DMS 273 (cell line): ENCODE results near the gene CAMTA1.
A peak's percentile ranks its signal among the peaks of the same experiment; 100 is the strongest.
"Not testable (repeated sequence)": the region's sequence is repeated elsewhere in the genome, so short reads cannot be mapped to it uniquely, and the experiment has no call there.

ENCODE experiments used
- DNase-seq: peaks from one replicate; lab custom pipeline; 2025; ENCODE audit not compliant: unreplicated experiment; lab: John Stamatoyannopoulos, UW

CAMTA1 gene

DNA sequence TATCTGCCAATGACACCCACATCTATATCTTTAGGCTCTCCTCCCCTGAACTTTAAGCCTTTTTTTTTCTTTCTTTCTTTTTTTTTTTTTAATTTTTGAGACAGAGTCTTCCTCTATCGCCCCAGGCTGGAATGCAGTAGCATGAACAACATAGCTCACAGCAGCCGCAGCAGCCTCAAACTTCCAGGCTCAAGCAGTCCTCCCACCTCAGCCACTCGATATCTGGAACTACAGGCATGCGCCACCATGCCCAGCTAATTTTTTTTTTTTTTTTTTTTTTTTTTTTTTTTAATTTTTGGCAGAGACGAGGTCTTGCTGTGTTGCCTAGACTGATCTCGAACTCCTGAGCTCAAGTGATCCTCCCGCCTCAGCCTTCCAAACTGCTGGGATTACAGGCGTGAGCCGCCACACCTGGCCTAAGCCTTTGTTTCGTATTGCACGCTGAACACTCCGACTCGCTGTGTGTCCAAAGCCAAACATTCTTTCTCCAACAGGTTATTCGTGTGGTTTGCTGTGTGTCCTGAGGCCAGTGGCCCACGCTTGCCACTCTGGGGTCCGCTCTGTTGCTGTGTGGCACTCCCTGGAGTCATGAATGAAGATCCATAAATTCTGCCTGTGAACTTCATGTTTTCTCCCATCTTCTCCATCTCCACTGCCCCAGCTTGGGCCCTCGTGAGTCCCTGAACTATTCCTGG lies 119.4 kb downstream of the CAMTA1 start:
- DNase-seq: no peak

DNA sequence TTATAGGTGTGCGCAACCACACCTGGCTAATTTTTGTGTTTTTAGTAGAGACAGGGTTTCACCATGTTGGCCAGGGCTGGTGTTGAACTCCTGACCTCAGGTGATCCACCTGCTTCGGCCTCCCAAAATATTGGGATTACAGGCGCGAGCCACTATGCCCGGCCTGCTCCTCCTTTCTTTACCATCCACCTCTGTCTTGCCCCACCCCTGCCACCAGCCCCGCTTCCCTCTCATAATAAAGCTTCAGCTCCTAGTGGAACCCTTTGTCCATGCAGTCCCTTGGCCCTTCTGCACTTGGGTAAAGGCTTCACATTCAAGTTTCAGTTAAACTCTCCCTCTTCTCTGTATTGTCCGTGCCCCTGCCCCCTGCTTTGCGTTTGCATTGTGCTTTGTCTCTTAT lies 120.1 kb downstream of the CAMTA1 start:
- DNase-seq: no peak

GRCh38 chr1:6905790-6906189 lies 120.5 kb downstream of the CAMTA1 start:
- no peak for DNase-seq

- DNase-seq: no peak
These were observed 121.5 kb downstream of the CAMTA1 start for GRCh38 chr1:6906783-6907182.

GRCh38 chr1:6907201-6907600 lies 121.9 kb downstream of the CAMTA1 start:
- DNase-seq: no peak

DNA sequence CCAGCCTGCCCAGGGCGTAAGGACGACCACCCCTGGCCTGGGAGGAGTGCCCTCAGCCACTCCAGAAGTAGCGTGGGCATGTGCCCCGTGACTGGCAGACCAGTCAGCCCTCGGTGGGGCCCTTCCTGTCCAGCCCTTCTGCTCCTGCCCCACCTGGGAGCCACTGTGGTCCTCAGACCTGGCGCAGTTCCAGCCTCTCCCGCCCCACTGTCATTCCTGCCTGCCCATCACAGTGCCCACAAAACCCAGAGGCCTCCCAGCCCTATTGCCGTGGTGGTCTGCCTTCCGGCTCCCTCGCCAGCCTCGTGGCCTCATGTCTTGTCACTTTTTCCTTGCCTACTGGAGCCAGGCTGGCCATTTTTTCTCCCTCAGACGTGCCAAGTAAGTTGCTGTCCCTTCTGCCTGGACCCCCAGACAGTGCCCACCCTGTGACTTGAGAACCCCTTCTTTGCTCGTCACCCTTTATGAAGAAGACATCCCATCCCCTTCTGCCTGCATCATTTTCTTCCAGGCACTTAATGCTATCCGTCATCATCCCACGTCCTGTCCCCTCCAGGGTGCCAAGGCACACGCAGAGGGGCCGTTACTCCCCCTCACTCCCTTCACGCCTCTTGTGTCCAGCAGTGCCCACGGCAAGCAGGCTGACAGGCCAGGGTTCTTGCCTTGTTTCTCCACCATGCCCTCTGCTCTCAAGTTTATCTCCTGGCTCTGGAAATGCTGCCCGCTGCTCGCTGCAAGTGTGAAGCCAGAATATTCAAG lies 122.6 kb downstream of the CAMTA1 start:
- DNase-seq: no peak

GRCh38 chr1:6909401-6909800 lies 124.1 kb downstream of the CAMTA1 start:
- DNase-seq: no peak

GRCh38 chr1:6909857-6910256 lies 124.6 kb downstream of the CAMTA1 start:
- no peak for DNase-seq

- DNase-seq: no peak
These were observed 126.0 kb downstream of the CAMTA1 start for GRCh38 chr1:6911021-6911941.

GRCh38 chr1:6911974-6912373 lies 126.7 kb downstream of the CAMTA1 start:
- no peak for DNase-seq

DNA sequence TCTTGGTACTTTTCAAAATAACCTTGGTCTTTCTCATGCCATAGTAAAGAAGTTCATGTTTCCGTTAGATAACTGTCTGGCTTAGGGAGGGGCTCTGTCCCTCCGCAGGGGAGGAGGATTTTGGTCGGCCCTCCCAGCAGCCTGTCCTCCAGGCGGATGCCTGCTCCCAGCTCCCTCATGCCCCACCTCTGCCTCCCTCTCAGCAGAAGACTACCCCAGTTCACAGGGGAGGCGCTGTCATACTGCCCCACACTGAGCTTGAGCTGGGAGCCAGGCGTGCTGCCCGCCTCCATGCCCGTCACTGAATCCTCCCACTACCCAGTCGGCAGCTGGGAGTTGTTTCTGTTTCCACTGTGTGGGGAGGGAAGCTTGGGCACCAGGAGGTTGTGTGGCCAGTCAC lies 127.3 kb downstream of the CAMTA1 start:
- DNase-seq: no peak

DNA sequence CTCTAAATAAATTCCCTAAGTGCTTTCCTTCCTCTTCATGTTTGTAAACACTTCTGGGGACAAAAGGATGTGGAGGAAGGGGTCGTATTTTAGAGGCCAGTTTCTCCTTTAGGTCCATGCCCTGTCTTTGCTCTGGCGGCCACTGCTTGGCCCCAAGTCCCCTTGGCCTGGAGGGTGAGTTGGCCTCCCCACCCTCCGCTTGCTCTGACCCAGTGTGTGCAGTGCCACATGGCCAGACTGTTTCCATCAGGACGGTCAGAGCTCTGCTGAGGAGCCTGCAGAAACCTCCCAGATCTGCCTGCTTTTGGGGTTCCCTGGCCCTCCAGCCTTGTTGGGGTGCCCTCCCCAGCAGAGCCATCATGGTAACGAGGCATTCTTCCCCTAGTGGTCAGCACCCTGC lies 127.8 kb downstream of the CAMTA1 start:
- DNase-seq: no peak

DNA sequence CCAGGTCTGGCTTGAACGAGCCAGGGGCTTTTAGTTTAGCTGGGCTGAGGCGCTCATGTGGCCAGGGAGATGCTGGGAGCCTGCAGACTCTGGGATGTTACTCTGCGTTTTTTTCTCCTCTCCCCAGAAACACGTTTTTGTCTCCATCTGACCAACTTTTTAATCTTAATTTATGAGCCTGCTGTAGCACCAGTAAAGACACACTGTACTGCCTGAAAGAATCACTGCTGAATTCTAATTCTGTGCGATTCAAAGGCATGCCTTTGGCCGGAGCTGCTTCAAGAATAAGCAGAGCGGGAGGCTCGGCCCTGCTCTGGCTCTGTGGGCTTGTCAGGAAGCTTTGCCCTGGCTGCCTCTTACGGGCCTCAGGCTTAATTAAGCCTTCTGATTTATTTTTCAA lies 129.5 kb downstream of the CAMTA1 start:
- DNase-seq: no peak

DNA sequence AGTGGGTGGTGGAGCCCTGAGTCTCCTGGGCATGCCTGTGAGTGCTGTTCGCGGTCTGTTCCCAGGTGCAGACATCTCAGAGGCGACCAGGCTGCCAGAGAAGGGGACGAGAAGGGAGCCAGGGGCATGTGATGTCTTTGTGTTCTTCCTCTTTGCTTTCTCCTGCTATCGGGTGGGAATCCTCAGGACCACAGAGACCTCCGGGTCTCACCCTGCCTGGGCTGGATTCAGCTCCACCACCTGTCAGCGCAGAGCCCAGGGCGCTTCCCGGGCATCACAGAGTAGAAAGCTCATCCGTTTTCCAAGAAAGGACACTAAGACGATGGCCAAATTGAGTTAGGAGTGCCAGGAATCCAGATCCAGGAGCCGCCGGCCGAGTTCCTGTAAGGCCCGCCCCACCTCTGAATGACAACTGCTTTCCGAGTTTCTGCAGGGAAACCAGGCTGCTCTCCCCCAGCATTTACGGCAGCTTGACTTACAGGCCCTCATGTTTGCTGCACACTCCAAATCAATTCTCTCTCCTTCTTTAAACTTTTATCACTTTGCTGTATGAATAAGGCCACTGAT lies 130.8 kb downstream of the CAMTA1 start:
- no peak for DNase-seq

DNA sequence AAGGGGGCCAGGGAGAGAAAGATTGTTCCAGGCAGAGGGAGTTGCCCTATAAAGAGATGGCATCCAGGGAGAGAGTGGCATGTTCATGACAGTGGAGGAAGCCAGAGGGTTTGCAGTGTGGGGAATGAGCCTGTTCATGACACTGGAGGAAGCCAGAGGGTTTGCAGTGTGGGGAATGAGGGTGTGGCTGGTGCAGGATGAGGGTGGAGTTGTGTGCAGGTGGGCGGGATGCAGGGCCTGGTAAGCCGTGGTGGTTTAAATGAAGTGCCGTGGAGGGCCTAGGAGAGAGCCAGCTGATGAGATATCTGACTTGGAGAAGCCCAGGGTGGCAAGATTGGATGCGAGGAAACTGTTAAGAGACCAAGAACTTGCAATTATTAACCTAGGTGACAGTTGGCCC lies 131.8 kb downstream of the CAMTA1 start:
- DNase-seq: no peak

DNA sequence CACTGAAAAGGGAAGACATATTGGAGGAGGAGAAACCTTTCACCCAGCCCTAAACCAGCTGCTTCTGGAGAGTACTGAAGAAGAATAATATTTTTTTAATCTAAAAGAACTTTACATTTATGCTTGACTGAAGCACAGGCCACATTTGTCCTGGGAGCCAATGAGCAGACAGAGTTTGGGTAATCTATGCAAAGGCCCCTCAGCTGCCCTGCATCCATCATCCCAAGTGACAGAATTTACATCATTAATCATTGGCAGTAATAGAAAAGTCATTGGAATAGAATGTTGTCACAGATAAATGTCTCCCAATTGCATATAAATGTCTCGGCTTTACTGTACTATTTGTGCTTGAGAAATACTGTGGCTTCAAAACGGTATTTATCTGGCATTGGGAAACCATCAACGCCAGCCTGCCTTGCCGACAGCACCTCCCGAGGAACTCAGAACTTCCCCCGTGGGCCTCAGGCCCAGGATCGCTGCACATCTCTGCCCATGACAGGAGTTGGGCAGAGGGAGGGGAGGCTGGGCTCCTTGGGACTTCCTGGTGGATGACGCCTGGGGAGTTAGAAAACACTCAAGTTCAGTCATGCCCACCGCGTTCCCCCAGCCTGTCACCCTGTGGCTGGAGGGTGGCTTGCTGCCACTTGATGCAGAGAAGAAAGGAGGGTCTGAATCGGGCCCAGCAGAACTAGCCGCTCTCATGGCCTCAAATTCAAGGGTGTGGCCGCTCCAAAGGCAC lies 133.1 kb downstream of the CAMTA1 start:
- no peak for DNase-seq

DNA sequence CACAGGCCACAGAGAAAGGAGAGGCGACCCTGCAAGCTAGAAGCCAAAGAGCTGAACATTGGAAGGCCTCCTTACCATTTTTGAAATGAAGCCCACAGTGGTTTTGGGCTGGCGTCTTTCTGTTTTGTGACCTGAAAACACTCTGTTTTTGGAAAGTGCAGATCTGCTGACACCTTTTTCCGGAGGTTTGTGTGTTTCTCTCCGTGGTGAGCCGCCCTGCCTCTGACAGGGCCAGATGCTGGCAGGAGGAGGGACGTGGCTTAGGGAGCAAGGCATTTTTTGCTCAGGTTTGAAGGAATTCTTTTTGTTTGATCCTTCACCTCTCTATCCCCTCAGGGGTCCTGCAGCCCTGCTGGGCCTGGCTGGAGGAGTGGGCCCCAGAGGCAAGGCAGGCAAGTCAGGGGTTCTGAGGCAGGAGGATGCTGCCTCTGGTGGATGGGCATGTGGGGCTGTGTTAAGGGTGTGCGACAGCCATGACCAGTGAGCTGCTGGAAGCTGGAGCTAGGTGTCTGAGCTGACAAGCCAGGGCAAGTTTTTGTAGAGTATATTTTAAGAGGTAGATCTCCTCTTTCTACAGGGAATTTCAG lies 133.8 kb downstream of the CAMTA1 start:
- DNase-seq: no peak

GRCh38 chr1:6921506-6921905 lies 136.3 kb downstream of the CAMTA1 start:
- not testable (repeated sequence) for DNase-seq

DNA sequence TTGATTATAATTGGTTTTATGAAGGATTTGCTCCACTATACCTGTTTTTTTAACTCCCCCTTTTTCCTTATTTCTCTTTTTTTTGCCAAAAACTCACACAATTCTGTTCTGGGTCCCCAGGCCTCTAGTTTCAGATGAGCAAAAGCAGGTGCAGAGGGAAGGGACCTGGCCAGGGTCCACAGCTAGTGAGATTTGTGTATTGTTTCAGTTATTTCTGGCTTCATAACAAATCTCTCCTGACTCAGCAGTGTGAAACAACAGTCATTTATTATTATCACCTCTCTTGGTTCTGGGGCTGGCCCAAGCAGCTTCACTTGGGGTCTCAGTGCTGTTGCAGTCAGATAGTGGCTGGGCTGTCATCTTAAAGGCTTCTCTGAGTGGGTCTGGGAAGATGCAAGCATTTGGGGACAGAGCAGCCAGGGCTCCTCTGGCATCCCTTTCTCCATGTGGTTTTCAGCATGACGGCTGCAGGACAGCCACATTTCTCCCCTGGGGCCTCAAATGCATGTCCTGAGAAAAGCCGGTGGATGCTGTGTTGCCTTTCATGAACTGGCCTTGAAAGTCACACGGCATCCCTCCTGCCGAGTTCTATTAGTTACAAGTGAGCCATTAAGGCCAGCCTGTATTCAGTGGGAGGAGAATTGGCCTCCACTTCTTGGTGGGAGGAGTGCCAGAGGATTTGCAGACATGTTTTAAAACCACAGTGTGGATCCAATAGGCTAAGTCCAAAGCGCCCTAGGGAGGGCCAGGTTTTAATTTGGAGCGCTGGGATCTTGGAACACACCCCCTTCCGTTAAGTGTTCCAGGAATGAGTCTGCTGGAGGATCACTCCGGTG lies 137.1 kb downstream of the CAMTA1 start:
- DNase-seq: peak; percentile 14
